AG09309 (cell line): ENCODE data around the gene BRD1.

Source experiments
- DNase-seq: peaks from one replicate; pipeline ENCODE4 v3.0.0-alpha.2; 2010; ENCODE audit warnings: low read depth
- H3K4me3 ChIP-seq: 2 replicates; pipeline ENCODE4 v1.5.1; 2011; ENCODE audit warnings: mild to moderate bottlenecking, low read depth, low read length, moderate library complexity; ENCODE audit not compliant: control insufficient read depth
- TF ChIP-seq, protein P1 (sequence below): IDR thresholded peaks from 2 replicates; pipeline ENCODE4 v1.5.1; 2011; ENCODE audit warnings: mild to moderate bottlenecking, low read depth, low read length, inconsistent platforms; ENCODE audit not compliant: insufficient read depth, control insufficient read depth; ENCODE audit errors: missing control alignments

Gene BRD1

DNA sequence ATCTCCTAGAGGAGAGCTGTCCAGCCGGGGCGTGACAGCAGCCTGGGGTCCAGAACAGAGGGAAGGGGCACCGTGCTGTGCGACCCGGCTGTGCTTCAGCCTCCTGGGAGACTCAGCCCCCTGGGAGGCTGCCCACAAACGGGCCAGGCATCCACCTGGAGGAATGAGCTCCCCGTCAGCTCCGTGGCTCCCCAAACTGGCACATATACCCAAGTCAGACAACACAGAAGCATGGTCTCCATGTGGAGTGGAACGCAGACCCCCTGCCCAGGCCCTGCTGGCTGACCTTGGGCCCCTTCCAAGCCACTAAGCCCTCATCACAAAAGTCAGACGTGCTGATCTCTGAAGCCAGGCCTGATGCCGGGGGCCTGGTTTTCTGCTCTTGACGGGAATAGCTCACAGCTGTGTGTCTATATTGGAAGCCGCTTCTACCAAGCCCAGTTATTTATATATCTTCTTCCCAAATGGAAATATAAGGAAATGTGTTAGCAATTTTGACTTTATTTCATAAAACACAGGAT lies 91.7 kb downstream of the BRD1 start:
- H3K4me3 ChIP-seq: no peak overlapping the region
- TF ChIP-seq, protein P1, sequence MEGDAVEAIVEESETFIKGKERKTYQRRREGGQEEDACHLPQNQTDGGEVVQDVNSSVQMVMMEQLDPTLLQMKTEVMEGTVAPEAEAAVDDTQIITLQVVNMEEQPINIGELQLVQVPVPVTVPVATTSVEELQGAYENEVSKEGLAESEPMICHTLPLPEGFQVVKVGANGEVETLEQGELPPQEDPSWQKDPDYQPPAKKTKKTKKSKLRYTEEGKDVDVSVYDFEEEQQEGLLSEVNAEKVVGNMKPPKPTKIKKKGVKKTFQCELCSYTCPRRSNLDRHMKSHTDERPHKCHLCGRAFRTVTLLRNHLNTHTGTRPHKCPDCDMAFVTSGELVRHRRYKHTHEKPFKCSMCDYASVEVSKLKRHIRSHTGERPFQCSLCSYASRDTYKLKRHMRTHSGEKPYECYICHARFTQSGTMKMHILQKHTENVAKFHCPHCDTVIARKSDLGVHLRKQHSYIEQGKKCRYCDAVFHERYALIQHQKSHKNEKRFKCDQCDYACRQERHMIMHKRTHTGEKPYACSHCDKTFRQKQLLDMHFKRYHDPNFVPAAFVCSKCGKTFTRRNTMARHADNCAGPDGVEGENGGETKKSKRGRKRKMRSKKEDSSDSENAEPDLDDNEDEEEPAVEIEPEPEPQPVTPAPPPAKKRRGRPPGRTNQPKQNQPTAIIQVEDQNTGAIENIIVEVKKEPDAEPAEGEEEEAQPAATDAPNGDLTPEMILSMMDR: no peak
- DNase-seq: no peak

DNA sequence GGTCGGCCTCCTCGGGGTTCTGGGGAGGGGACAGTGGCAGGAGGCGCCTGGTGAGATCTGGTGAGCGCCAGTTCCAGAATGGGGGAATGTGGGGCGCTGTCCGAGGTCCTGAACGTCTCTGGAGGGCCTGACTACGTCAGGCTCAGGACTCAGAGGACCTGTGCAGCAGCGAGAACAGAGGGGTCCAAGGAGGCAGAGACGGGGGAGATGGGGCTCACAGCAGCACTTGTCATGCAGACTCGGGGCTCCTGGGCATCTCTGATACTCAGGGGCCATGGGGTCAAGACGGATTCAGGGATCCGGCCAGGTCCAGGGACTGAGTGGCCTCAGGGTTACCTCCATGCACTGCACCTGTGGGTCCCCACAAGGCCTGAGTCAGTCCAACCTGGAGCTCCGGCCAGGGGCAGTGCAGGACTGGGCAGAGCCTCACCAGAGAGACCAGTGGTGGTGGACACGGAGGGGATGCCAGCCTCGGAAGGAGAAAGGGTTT lies 92.2 kb downstream of the BRD1 start:
- no peak for DNase-seq
- TF ChIP-seq, protein P1: no peak
- H3K4me3 ChIP-seq: no peak overlapping the region

DNA sequence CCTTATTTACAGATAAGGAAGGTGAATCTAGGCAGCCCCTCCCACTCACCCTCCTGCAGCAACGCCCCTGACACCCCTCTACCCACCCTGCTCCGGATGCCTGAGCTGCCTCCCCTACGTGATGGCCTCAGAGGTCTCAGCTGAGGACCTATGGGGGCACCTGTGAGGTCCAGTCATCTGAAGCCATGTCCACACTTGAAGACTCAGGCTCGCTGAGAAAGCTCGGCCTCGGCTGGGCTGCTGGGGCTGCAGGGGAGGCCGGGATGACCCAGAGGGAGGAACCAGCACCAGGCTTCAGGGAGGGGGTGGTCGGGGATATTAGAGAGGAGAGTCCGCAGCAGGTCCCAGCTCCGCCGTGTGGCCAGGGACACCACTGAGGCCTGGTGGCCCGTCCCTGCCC lies 92.8 kb downstream of the BRD1 start:
- no peak overlapping the region for H3K4me3 ChIP-seq
- TF ChIP-seq, protein P1: no peak
- no peak for DNase-seq

DNA sequence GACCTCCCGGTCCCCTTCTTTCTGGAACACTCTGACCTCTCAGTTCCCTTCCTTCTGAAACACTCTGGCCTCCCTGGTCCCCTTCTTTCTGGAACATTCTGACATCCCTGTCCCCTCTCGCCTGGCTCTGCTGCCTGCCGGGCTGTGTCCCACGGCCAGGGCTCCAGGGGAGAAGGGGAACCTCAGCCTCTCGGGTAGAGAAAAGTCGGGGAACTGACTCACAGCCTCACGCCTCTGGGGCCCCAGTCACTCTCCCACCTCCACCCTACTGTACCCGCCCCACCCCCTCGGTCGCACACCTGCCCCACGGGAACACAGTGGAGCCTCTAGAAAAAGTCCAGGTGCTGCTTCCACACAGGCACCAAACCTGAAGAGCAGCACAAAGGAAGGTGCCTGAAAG lies 93.3 kb downstream of the BRD1 start:
- TF ChIP-seq, protein P1: no peak
- H3K4me3 ChIP-seq: no peak overlapping the region
- no peak for DNase-seq

DNA sequence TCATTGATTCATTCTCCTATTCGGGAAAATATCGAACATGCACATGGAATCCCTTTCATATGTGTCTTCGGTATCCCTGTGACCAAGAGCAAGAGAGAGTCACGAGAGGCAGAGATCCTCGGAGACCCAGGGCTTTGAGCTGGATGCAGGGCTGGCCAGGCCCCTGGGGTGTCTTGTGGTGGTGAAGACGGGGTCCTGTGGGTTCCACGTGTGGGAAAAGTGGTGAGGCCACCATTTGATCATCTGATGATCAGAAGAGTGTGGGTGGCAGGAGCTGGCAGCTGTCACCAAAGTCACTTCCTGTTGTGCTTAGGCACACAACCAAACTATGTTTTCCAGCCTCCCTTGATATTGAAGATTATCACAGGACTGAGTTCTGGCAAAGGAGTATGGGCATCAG lies 94.0 kb downstream of the BRD1 start:
- no peak for DNase-seq
- TF ChIP-seq, protein P1: no peak
- no peak overlapping the region for H3K4me3 ChIP-seq

DNA sequence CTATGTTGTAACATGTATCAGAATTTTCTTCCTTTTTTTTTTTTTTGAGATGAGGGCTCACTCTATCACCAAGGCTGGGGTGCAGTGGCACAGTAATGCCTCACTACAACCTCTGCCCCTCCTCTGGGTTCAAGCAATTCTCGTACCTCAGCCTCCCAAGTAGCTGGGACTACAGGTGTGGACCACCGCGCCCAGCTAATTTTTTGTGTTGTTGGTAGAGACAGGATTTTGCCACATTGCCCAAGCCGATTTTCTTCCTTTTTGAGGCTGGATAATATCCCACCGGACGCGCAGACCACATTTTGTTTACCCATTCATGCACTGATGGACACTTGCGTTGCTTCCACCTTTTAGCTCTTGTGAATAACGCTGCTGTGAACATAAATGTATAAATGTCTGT lies 97.0 kb downstream of the BRD1 start:
- H3K4me3 ChIP-seq: no peak overlapping the region
- TF ChIP-seq, protein P1: no peak
- no peak for DNase-seq

DNA sequence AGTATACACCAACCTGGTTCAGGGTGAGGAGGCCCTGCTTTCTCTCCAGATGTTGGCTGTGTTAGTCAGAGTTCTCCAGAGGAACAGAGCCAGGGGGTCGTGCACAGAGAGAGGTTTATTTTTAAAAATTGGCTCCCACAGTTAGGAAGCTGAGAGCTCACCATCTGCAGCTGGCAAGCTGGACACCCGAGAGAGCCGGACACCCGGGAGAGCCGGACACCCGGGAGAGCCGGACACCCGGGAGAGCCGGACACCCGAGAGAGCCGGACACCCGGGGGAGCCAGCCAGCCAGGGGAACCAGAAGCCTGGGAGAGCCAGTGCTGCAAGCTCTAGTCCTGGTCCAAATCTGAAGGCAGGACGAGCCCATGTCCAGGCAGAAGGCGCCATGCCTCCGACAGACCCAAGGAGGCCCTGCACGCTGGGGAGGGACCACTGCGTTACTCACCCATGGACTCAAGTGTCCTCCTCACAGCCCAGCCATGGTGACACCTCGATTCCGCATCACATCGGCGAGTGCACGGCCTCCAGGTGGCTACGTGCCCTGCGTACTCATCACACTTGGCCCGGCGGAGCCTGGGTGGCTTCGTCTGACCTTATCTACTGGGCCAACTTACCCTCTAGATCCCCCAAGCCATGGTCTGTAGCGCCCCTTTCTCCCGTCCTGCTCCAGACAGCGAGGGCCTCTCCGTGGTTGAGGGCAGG lies 99.0 kb downstream of the BRD1 start:
- TF ChIP-seq, protein P1: no peak
- DNase-seq: no peak

More for the DNA sequence above, 99.0 kb downstream of the BRD1 start:
- no peak overlapping the region for H3K4me3 ChIP-seq
